Astrocyte of the cerebellum (primary cell): Measurements from ENCODE around the gene COL12A1.

Experiments
- DNase-seq: peaks from one replicate; pipeline ENCODE4 v3.0.0-alpha.2; 2011; ENCODE audit warnings: low read depth
- H3K4me3 ChIP-seq: 2 replicates; pipeline ENCODE4 v1.5.1; 2011; ENCODE audit warnings: mild to moderate bottlenecking, low read depth, low read length, moderate library complexity
- CTCF ChIP-seq: IDR thresholded peaks from 2 replicates; pipeline ENCODE4 v1.5.1; 2012; ENCODE audit warnings: low read length, low read depth, moderate library complexity, mild to moderate bottlenecking; ENCODE audit errors: missing control alignments
- in situ Hi-C: cut with HindIII; loops from 2 replicates; pipeline ENCODE4 v1.10.0; 2017; ENCODE audit warnings: low sequenced_read_pairs

The COL12A1 gene

GRCh38 chr6:75236630-75237029 lies 30.8 kb upstream of the COL12A1 start:
- no peak for DNase-seq
- H3K4me3 ChIP-seq: no peak overlapping the region
- in situ Hi-C loops: no loop called here
- no peak for TF ChIP-seq CTCF

- in situ Hi-C loops: no loop called here
- no peak for TF ChIP-seq CTCF
- DNase-seq: no peak
- H3K4me3 ChIP-seq: no peak overlapping the region
Measured at GRCh38 chr6:75235271-75235670, 29.4 kb upstream of the COL12A1 start.

- no peak overlapping the region for H3K4me3 ChIP-seq
- no peak for TF ChIP-seq CTCF
- in situ Hi-C loops: no loop called here
- no peak for DNase-seq
Measured at GRCh38 chr6:75234126-75234865, 28.4 kb upstream of the COL12A1 start.

GRCh38 chr6:75233092-75233615 lies 27.3 kb upstream of the COL12A1 start:
- no peak for DNase-seq
- H3K4me3 ChIP-seq: no peak overlapping the region
- no peak for TF ChIP-seq CTCF
- in situ Hi-C loops: no loop called here

GRCh38 chr6:75230484-75231325 lies 24.9 kb upstream of the COL12A1 start:
- no peak for DNase-seq

More at GRCh38 chr6:75230484-75231325, 24.9 kb upstream of the COL12A1 start:
- H3K4me3 ChIP-seq: no peak overlapping the region
- in situ Hi-C loops: no loop called here
- TF ChIP-seq CTCF: peak; percentile 90
